Measurements from ENCODE around the gene CHKB.
A peak's percentile ranks its signal among the peaks of the same experiment; 100 is the strongest.
"Not testable (repeated sequence)": the region's sequence is repeated elsewhere in the genome, so short reads cannot be mapped to it uniquely, and the experiment has no call there.

The CHKB gene

DNA sequence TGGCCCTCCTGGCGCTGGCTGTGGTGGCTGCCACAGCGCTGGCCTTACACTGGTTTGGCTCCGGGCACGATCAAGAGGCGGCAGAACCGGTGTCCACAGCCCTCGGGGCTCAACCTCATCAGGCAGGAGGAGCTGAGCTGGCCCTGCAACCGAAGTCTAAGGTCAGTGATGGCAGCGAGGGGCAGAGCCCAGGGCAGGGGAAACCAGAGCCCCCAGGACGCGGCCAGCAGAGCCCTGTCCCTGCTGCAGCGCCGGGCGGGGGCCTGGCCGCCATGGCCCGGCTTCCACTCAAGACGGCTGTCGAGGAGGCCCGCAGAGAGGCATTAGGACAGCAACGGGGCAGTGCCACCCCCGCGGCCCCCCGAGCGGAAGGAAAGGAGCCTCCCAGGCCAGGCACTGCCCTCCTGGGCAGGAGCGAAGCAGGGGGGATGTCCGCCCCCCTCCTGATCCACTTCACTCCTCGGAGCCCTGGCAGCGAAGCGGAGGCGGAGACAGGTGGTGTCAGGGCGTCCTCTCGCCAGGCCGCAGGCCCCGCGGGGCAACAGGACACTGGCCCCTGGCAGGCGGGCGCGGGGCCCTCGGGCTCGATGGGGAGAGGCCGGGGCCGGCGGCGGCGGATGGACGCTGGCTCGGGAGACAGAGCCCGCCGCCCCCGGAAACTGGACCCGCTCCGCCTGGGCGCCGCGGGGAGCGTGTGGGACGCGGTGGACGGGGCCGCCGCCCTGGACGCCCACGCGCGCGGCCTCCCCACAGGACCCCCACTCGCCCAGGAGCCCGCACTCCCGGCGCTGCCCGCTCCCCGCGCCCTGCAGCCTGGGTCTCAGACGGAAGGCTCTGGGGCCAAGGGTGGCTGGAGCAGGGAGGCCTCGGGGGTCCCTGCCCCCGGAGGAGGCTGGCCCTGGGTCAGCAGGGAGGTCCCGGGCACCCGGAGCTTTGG lies 36.1 kb downstream of the CHKB start:
- no peak for DNase-seq

DNA sequence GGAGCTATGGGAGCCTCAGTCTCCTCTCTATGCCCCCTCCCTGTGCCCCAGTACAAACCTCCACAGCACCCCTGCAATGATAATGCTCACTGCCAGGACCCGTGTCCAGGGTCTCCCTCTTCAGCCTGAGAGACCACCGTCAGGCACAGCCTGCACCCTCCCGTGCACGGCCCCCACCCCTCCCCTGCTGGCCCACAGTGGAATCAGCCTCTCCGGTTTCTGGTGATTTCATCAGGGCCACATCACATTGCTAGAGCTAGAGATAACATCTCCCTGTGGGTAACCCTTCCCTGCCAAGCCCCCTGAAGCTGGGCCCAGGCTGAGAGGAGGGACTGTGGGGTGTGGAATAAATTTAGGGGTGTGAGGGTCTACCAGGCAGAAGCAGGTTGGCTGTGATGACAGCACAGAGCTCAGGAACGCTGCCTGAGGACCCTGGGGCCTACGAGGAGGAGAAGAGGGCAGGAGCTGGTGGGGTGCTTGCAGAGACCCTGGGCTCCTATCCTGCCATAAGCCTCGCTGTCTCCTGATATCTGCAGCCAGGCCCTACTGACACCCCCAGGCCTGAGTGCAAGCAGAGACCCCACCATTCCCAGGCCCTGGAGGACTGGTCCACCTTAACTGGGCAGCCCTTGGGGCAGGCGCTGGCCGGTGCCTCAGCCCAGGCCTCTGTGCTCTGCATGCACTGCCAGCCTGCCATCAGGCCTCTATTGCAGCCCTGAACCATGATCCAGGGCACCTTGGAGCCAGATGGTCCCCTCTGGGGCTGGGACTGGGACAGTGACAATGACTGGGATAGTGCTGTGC lies 36.9 kb downstream of the CHKB start, which contains the start of gene KLHDC7B:
Gene KLHDC7B (plus strand): TSS at position 378 of the 804 bp plus-strand sequence. CDS start 345 bp downstream, at position 723.
- no peak for DNase-seq

DNA sequence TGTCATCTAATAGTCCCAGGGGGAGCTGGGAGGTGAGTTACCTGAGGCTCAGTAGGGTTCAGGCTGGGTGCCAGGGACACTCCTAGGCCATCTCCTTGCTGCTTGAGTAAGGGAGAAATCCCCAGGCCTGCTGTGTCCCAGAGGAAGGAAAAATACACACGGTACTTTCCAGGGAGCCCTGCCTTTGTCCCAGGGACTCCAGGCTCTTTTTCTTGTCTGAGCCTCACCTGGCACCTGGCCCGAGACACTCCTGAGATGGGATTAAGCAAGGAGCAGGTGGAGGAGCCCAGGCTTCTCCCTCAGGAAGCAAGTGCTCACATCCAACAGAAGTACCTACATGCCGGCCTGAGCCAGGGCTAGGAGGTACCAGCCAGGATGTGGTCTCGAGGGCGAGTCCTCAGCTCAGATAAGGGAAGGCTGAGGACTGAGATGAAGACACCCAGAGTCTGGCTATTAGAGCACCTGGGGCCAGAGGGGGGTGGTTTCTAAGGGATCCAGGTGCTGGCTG lies 37.8 kb downstream of the CHKB start:
- DNase-seq, result no peak

DNA sequence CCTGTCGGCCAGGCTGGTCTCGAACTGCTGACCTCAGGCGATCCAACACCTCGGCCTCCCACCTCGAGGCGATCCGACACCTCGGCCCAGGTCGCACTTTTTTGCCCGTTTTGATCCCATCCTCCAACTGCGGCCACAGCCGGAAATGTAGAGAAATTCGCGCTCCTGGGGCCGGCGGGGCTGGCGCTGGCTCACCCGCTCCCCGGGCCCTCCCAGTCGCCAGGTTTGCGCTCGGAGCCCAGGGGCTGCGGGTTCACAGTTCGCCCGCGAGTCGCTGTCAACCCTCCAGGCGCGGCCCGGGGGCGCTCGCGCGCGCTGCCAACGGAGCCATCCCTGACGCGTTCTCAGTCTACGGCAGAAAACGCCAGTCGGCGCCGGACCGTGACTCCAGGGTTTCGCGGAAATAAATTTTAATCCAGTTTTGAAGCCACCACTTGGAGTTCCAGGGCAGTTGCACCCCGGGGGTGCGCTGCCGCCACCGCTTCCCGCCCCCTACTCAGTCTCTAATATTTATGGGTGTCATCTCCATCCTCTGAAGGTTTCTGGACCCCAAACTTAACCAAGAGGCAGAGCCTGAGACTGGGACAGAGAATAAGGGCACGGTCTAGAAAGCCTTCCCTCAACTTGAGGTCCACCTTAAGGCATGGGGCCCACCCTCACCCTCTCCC lies 38.4 kb downstream of the CHKB start:
- DNase-seq, result peak; percentile 3

DNA sequence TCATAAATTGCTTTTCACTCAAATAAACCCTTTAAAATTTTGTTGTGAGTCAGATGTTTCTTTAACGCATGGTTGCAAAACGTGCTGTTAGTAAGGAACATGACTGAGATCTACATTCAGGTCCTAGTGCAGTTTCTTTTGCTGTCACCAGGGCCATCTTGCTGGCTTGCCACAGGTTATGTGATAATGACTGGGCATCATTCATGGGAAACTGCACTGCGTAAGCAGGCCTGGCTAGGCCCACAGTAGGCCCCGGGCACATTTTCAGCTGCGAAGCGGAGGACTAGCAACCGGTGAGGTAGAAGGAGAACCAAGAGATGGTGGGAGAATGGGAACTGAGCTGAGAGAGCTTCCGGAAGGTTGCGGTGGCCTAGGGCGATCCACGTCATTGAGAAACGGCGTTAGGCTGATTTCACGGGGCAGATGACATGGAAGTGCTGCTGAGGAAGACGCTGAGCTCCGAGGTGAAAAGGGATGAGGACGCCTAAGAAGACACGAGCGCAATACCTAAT lies 40.2 kb downstream of the CHKB start:
- no peak for DNase-seq

DNA sequence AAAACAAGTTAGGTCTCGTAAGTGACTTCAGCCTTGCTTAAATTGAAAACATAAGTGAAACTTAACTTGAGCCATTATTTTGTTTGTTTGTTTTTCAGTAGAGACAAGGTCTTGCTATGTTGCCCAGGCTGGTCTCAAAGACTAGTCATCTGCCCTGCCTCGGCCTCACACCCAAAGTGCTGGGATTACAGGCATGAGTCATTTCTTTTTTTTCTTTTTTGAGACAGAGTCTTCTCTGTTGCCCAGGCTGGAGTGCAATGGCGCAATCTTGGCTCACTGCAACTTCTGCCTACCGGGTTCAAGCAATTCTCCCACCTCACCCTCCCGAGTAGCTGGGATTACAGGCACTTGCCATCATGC lies 41.0 kb downstream of the CHKB start:
- not testable (repeated sequence) for DNase-seq

DNA sequence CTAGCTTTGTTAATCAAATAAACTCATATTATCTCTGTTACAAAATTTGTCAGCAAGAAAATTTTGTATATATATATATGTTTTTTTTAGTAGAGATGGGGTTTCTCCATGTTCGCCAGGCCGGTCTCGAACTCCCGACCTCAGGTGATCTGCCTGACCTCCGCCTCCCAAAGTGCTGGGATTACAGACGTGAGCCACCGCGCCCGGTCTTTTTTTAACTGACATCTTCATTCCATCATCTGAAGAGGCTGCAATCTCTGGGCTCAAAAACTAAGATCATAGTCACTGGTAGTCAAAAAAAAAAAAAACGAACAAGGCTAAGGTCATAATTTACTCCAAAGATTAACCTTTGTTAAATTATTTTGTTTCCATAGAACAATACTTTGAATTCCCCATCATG lies 42.3 kb downstream of the CHKB start:
- no peak for DNase-seq

DNA sequence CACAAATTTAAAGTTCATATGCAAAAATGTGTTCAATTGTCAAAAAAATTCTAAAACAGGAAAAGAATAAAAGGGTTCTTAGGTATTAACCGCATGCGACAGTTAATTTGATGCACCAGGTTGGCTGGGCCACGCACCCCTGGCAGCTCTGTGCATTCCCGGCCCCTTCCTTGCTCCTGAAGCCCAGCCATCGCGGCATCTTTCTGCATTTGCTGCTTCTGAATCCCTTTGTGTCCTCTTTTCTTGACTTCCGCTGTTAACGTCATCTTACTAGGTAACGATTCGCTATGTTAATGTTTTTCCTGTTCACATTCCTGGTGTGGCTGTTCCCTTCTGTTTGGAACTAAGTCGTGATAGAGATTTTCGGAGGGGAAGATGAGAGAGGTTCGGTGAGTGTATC lies 44.9 kb downstream of the CHKB start:
- no peak for DNase-seq

DNA sequence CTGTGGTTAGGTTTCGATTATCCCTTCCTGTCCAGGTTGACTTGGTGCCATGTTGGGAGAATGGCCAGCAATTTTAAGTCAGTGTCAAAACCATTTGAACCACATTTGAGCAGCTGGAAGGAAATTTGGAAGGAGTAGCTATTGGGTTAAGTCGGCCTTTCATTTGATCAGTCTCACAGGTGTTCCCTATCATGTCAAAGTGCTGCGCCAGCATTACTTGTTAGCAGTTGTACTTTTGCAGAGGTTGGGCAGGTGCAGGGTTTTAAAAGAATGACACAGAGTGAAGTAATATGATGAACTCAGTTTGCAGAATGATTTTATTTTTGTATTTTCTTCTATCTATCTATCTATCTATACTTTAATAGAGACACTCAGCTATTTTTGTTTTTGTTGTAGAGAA lies 46.4 kb downstream of the CHKB start:
- no peak for DNase-seq

DNA sequence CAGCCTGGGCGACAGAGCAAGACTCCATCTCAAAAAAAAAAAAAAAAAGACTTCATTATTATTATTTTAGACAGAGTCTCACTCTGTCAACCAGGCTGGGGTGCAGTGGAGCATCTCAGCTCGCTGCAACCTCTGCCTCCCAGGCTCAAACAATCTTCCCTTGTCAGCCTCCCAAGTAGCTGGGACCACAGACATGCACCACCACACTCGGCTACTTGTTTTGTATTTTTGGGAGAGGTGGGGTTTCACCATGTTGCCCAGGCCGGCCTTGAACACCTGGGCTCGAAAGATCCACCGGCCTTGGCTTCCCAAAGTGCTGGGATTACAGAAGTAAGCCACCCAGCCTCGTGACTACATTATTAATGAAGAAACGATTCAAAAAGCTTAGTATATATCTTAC lies 47.5 kb downstream of the CHKB start:
- DNase-seq, result no peak

DNA sequence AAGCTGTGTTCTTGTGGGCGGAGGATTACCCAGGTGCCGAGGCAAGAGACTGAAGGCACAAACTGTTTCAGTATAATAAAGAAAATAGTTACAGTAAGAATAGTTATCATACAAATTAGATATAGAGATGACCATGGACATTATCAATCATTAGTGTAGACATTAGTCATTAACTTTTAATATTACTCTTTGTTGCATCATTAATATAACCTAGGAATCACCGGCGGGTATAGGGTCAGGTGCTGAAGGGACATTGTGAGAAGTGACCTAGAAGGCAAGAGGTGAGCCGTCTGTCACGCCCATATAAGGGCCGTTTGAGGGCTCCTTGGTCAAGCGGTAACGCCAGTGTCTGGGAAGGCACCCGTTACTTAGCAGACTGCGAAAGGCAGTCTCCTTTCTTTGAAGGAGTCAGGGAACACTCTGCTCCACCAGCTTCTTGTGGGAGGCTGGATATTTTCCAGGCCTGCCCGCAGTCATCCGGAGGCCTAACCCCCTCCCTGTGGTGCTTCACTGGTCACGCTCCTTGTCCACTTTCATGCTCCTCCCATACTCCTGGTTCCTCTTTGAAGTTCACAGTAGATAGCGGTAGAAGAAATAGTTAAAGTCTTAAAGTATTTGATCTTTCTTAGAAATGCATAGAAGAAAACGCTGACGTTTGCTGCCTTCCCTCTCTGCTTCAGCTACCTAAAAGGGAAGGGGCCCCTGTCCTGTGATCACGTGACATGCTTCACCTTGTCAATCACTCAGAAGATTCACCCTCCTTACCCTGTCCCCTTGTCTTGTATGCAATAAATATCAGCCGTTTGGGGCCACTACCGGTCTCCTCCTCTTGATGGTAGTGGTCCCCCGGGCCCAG lies 48.6 kb downstream of the CHKB start:
- not testable (repeated sequence) for DNase-seq

DNA sequence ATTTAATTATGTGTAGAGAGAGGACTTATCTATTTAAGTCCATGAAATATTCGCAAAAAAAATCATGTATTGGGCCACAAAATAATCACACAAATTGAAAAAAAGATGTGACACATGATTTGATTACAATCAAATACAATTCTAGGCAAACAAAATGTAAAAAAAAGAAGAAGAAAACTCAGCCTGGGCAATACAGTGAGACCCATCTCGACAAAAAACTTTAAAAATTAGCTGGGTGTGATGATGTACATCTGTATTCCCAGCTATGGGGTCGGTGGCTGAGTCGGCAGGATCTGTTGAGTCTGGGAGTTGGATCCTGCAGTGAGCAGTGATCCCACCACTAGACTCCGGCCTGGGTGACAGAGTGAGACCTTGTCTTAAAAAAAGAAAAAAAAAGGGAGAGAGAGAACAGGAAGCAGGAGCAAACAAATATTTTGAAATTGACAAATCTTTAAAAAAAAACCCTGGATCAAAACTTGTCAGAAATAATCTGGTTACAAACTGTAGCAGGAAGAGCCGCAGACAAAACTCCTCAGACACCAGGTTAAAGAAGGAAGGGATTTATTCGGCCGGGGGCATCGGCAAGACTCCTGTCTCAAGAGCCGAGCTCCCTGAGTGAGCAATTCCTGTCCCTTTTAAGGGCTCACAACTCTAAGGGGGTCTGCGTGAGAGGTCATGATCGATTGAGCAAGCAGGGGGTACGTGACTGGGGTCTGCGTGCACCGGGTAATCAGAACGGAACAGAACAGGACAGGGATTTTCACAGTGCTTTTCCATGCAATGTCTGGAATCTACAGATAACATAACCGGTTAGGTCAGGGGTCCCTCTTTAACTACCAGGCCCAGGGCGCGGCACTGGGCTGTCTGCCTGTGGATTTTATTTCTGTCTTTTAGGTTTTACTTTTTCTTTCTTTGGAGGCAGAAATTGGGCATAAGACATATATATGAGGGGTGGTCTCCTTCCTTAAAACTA lies 49.5 kb downstream of the CHKB start:
- no peak for DNase-seq

DNA sequence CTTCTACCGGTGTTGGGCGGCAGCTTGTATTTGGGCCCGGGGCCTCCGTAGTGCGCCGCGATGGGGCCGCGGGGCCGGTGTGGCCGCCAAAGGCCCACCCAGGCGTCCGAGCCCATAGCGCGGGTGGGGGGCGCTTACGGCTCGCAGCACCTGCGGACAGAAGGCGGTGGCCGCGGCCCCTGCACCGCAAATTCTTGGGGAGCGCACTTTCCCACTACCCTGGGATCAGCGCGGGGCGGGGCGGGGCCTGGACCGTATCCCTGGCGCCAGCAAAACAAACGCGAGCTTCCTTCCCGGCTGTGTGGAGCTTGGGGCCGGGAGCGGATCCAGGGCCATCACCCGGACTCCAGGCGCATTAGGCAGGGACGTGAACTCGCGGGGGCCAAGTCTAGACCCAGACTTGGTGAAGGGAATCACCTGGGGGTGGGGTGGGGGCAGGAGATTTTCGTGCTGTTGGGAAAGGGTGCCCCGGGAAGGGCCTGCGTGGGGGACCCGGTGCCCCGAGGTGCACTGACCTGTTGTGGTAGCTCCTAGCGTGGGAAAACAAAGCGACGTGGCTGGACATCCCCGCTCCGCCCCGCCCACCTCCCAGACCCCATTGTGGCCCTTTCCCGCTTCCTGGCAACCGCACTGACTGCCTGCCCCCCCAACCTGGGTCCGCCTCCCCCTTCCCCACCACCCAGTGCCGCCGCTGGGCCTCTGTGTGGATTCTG lies 50.5 kb downstream of the CHKB start:
- no peak for DNase-seq

DNA sequence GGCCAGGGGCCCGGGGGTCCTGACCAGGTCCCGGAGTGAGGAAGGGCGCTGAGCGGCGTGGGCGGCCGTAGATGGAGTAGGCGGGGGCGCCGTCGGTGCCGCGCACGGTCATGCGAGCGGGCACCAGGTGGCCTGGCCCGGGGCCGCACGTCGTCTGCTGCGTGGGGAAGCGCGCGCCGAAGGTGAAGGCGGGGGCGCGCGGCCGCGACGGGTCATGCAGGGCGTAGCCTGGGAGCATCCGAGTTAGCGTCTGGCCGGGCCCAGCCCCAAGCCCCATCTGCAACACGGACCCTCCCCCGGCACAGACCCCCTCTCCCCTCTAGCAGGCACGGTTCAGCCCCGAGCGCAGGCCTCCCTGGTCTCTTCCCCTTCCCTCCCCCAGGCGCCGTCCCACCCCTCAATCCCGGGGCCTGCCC lies 51.1 kb downstream of the CHKB start:
- no peak for DNase-seq

DNA sequence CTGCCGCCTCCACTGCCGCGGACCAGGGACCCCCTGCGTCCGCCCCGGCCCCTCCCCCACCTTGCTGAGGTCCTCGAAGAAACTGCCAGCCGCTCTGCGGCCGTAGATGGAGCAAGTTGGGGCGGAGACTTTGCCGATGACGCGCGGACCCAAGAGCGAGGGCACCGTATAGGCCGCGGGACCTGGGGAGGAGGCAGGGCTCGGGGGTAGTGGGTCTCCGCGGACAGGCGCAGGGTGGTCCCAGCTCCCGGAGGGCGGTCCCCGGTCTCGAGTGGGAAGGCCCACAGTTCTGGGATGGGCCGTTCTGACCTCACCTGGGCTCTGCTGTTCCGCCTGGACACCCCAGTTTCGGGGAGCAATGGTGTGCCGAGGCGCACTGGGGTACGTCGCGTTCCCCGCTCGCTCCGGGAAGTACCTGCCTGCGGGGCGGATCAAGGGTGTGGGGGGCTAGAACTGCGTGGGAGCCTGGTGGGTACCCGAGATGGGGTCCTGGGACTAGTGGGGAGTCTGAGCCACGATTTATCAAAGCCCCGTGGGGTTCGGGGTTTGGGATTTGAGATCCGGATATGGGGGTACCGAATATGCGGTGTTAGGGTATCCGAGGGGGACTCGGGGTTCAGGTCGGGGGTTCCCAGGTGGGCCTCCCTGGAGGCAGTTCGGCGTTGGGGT lies 51.6 kb downstream of the CHKB start:
- no peak for DNase-seq

DNA sequence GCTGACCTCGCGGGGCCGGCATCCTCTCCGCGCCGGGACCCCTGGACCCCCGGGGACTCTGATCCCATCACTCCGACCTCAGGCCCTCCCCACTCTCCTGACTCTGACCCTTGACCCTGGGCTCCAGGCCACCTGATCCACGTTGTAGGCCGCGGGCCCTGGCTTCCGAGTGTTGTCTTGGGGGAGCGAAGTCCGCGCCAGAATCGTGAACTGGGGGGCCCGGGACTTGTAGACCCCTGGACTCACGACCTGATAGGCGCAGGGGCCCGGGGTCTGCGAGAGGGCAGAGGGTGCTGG lies 52.1 kb downstream of the CHKB start:
- DNase-seq, result no peak

DNA sequence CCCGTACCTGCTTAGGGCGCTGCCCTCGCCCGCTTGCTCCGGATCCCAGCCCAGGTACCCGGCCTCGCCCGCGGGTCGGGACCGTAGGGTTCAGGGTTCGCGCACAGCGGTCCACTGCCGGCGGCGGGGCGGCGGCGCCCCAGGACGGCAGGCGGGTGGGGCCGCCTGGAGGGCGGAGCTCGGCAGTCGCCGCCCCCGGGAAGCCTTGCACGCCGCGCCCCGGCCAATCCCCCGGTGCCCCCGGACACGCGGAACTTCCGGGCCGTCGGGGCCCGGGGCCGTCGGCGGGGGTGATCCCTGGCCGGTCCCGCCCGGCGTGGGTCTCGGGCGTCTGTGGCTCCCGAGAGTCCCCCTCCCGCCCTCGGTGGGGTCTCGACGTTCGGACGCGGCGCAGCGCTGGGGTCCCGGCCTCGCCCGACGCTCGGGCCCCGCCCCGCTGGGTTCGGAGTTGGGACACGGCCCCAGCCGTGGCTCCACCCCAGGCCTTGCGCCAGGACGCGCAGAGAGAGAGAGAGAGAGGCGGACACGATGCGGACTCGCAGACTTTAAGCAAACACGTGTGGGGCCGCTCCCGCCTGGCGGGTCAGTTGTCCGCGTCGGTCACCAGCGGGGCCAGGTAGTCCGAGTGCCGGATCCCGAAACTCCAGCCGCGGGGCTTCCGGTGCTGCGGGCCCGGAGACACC lies 52.6 kb downstream of the CHKB start, which contains the start of gene TYMP:
Gene TYMP (minus strand): TSS at position 116 of the 683 bp plus-strand sequence. CDS start 303 bp downstream, outside the sequence.
- no peak for DNase-seq

DNA sequence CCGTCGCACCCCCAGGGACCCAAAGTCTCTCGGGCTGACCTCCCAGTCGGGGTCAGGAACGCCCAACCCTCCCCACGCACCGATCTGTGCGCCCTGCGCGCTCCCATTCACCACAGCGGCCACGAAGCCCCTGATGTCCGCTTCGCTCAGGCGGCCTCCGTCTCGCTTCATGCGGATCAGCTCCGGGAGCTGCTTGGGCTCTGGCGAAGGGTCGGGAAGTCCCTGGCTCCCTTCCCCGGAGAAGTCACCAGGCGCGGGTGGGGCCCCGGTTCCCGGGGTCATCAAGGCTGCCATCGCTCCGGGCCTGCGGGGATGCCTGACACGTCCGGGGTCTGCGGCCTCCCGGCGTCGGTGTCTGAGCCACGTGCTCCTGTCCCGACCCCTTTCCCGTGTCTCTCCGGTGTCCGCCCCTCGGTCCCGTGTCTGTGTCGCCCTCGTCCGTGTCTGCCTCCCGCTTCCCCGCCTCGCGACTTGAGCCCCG lies 53.2 kb downstream of the CHKB start:
- DNase-seq, result no peak

All from NCI-H1092 (cell line).